ENCODE measurements around the gene STX11.

GRCh38 chr6:144141470-144141869 lies 8.8 kb upstream of the STX11 start:
- TF ChIP-seq POLR2A (IDR thresholded peaks at IDR 0.05) (no peak), POLR2AphosphoS5 (IDR thresholded peaks at IDR 0.05) (no peak), CTCF (IDR thresholded peaks at IDR 0.05) (no peak)

Measured in gastroesophageal sphincter (tissue), 3 donors.